Activated naive CD4-positive, alpha-beta T cell treated with Interleukin-2 at 50 U/mL for 16 hours (primary cell): ENCODE results near the gene ALKBH3.

Source experiments
- DNase-seq: peaks from one replicate; pipeline ENCODE4 v3.0.0-alpha.2; 2020

ALKBH3 gene

GRCh38 chr11:43880640-43881159 lies at the start of gene ALKBH3:
TSS of gene ALKBH3 (plus strand) at chr11:43880831. CDS start at chr11:43882653, 1,822 bp downstream.
- peak; percentile 92 for DNase-seq

GRCh38 chr11:43830928-43831440 lies 49.6 kb upstream of the ALKBH3 start:
- DNase-seq: peak; percentile 55

- no peak for DNase-seq
Measured at GRCh38 chr11:43832536-43832935, 48.1 kb upstream of the ALKBH3 start.

- no peak for DNase-seq
Measured at GRCh38 chr11:43833657-43834073, 47.0 kb upstream of the ALKBH3 start.

- no peak for DNase-seq
Measured at GRCh38 chr11:43834286-43834685, 46.3 kb upstream of the ALKBH3 start.

- no peak for DNase-seq
Measured at GRCh38 chr11:43835104-43835503, 45.5 kb upstream of the ALKBH3 start.

GRCh38 chr11:43837879-43838278 lies 42.8 kb upstream of the ALKBH3 start:
- no peak for DNase-seq

GRCh38 chr11:43842021-43842420 lies 38.6 kb upstream of the ALKBH3 start:
- DNase-seq: no peak

GRCh38 chr11:43845816-43846215 lies 34.8 kb upstream of the ALKBH3 start:
- DNase-seq: no peak

GRCh38 chr11:43852057-43852636 lies 28.5 kb upstream of the ALKBH3 start:
- peak; percentile 66 for DNase-seq

- DNase-seq: no peak
Measured at GRCh38 chr11:43853781-43854180, 26.9 kb upstream of the ALKBH3 start.

- DNase-seq: no peak
Measured at GRCh38 chr11:43856993-43857392, 23.6 kb upstream of the ALKBH3 start.

GRCh38 chr11:43861141-43861540 lies 19.5 kb upstream of the ALKBH3 start:
- DNase-seq: no peak

GRCh38 chr11:43866520-43866919 lies 14.1 kb upstream of the ALKBH3 start:
- no peak for DNase-seq

GRCh38 chr11:43866969-43867368 lies 13.7 kb upstream of the ALKBH3 start:
- DNase-seq: no peak

GRCh38 chr11:43868852-43869567 lies 11.6 kb upstream of the ALKBH3 start:
- DNase-seq: peak; percentile 35

GRCh38 chr11:43871051-43871450 lies 9.6 kb upstream of the ALKBH3 start:
- no peak for DNase-seq

- DNase-seq: no peak
Measured at GRCh38 chr11:43872995-43873394, 7.6 kb upstream of the ALKBH3 start.

- DNase-seq: no peak
Measured at GRCh38 chr11:43874078-43874477, 6.6 kb upstream of the ALKBH3 start.

- no peak for DNase-seq
Measured at GRCh38 chr11:43874738-43875137, 5.9 kb upstream of the ALKBH3 start.

- DNase-seq: no peak
Measured at GRCh38 chr11:43879789-43880639, 617 bp upstream of the ALKBH3 start.

- no peak for DNase-seq
Measured at GRCh38 chr11:43892851-43893250, 12.2 kb downstream of the ALKBH3 start.

GRCh38 chr11:43894546-43894945 lies 13.9 kb downstream of the ALKBH3 start:
- DNase-seq: no peak
